GM18867 (cell line): ENCODE results near the gene FBXO9.
A peak's percentile ranks its signal among the peaks of the same experiment; 100 is the strongest.
"Not testable (repeated sequence)": the region's sequence is repeated elsewhere in the genome, so short reads cannot be mapped to it uniquely, and the experiment has no call there.

Experiments
- ATAC-seq: cut with Tn5 transposase; IDR thresholded peaks from one replicate; pipeline ENCODE4 v1.9.1; 2021; ENCODE audit warnings: mild to moderate bottlenecking, moderate library complexity; ENCODE audit not compliant: unreplicated experiment

Gene FBXO9

DNA sequence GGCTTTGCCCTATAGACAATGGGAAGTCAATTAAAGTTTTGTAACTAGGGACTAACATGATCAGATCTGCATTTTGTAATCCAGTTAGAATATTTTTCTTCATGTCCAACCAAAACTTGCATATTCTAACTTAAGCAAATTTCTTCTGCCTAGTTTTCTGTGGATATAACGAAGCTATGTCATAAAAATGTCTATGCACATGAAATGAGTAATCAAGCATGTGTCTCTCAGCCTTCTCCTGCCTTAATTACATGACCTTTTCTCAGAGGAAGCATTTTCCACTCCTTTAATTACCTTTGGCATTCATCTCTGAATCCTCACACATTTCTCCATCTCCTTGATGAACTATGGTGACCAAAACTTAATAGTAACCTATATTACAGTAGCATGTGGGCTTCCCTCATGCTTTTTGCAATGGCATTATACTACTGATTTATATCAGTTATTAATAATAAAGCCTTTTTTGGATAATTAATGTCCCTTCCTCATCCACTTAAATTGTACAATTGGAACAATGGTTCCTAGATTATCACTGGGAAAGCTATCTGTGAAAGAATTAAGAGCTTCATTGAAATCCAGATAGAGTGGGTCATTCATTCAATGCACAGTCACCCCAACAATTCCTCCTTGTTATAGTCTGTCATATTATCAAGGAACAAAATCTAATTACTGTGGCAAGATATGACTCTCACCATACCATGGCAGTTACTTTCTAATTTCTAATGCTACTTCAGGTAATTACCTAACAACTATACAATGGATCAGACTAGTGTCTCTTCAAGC, 19.1 kb upstream of the FBXO9 start:
- no peak for ATAC-seq

DNA sequence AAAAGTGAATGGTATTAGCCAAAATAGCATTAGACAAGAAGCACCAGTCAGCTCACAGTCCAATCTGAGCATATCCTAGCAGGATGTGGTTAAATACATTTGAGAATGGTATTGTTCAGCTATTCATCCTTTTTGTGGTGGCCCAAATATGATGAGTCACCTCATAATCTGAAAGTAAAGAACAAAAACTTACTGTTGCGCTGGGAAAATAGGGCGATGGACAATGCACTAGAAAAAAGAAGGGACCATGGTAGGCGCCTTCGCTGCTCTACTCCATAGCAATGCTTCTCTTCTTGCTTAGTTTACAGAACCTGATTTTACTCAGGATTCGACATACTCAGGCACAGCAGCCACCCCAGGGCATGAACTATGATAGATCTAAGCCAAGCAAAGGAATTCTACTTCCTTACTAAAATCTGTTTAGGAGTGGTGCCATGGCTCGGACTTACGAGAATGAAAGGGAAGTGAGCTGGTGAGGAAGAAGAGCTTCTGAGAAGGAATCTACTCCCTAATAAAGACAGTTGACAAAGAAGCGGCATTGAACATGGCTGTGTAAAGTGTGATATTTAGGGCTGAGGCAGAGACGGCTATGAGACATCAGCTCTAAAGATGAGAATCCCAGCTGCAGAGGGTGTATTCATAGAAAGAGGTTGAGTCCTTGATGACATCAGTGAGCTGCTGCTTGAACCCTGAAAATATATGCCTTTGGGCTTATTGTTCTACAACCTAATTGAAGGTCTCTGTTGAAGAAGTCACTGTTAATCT, 16.6 kb upstream of the FBXO9 start:
- peak; percentile 75 for ATAC-seq

DNA sequence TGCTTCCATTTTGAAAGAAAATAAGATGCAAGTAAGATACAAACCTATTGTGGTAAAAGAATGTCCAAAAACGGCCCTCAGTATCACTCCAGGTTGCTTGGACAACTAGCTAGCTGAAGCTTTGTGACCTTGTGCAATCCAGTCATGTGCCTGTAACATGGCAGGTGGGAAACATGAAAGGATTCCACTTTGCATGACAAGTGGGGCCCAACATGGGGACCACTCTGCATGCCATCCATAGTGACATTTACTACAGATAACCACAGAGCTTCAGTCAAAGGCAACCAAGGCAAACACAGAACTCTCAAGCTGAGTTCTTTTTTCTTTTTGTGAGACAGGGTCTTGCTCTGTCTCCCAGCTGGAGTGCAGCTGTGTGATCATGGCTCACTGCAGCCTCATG, 15.8 kb upstream of the FBXO9 start:
- ATAC-seq: no peak

DNA sequence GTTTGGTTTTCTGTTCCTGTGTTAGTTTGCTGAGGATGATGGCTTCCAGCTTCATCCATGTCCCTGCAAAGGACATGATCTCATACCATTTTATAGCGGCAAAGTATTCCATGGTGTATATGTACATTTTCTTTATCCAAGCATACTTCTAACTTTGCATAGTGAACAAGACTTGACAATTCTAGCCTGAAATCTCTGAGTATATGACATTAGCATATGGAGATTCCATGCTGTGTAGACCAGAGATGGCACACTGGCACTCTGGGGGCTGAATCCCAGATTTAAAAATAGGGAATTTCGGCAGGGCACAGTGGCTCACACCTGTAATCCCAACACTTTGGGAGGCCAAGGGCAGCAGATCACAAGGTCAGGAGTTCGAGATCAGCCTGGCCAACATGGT, 13.1 kb upstream of the FBXO9 start:
- ATAC-seq: not testable (repeated sequence)

DNA sequence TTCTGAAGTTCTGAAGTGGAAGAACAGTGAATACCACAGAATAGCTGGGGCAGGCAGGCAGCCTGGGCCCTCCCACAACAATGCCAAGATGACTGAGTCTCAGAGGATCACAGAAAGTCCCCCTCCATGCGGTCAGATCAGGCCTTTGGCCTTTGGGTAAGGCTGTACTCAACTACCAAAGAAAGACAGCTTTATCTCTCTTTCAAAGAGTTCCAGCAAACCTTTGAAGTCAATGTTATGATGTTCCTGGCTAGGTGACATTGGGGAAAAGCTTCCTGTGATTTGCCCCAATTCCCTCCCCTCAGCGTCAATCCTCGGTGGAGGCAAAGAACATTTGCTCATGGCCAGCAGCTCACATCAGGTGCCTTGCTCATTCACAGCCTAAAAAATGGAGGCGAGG, 10.7 kb upstream of the FBXO9 start:
- ATAC-seq: no peak

DNA sequence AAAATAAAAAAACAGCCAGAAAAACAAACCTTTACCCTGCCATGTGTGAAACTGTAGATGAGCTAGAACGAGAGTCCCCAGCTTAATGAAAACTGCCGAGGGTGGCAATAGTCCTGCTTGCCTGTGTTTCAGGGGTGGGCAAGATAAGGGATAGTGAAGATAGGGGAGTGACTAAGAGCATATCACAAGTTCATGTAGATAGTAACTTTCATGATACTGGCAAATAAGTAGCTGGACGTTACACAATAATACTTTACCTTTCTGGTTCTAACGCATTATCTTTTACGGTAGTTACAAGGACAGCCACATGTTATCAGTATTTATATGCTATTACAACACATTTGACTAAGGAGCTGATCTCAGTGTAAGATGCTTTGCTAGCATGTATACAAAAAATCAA, 9.3 kb upstream of the FBXO9 start:
- no peak for ATAC-seq

DNA sequence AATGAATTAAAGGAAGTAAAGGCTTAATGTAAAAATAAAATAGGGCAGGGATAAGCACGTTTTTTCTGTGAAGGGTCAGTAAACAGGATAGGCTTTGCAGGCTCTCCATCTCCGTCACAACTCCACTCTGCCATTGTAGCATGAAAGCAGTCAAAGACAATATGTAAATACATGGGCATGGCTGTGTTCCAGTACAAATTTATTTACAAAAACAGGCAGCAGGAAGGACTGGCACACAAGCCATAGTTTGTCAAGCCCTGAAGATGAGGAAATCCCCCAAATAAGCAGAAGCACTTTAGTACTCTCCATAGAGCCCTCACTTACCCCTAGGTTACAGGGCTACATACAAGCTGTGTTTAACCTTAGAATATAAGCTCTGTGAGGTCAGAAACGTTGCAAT, 8.9 kb upstream of the FBXO9 start:
- no peak for ATAC-seq

DNA sequence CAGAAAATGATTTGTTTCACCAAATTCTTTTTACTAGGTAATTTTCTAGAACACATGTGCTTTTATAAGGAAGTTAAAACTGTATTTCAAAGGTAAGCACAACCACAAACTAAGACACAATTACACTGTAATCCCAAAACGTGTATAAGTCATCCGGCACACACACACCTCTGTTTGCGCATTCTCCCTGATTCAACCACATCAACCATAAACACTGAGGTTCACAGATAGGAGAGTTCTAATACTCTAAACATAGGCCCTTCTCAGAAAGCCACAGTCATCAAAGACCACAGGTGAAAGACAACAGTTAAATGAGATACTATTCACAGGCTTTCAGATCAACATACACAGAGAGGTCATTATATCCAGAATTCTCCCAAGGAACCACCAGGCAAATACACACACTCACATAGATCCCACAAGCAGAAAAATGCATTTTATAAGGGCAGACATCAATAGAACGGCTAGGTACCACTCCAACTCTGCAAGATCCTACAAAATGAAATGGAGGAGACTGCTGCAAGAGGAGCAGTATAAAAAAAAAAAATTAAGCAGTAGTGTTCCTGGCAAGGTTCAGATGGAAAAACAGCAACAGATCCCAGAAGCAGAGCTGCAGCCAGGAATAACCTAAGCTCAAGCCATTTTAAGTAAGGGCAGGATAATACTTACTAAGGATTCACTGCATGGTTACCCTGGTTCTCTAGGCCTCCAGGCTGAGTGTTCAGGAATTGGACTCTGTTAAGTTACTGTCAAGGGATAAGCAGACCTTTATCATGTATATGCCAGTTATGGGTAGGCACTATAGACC, 6.6 kb upstream of the FBXO9 start:
- no peak for ATAC-seq

DNA sequence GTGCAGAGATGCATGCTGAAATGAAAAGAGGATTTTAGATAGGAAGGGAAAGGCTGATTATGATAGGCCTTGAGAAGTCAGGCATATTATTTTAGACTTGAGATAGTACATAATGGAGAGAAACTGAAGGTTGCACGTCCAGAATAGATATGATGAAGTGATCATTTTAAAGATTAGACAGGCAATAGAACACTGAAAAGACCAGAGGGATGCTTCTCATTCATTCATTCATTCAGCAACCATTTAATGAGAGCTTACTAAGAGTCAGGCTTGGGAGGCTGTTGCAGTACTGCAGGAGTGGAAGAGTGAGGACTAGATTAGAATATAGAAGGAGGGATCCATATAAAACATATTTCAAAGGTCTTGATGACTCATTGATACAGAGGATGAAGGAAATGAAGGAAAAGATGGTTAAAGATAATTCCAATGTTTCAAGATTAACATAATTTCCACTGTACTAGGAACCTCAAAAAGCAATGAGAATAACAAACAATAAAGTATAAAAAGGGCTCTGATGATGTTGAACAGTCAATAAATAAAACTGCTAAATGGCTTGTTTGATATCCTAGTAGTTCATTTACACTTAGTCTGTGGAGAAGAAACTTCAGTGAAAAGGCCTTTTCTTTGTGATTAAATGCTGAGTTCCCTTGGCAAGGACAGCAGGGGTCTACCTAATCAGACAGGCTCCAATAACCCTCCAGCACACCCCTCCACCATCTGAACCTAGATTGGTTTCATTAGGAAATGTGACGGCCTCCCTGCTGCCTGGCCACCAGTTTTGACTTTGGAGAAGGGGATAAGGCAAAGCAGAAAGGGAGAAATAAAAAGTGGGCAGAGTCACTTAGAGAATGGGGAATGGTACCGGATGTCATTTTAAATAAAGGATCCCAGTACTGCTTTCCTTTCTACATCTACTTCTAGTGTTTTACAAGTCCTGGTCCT, 5.3 kb upstream of the FBXO9 start:
- ATAC-seq: no peak

DNA sequence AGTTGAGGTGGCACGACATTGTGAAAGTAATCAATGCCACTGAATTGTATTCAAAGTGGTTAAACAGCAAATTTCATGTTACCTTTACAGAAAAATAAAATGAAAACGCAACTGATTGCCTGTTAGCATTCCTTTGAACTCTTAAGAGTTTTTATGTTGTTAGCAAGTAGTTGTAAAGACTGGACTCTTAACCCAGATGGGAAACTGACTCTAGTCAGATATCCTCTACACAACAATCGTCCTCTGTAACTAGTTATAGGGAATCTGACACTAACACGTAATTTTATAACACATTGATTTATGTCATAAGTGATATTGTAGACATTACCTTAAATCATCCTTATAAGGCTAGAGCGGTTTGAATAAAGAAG, 3.0 kb upstream of the FBXO9 start:
- ATAC-seq: no peak

DNA sequence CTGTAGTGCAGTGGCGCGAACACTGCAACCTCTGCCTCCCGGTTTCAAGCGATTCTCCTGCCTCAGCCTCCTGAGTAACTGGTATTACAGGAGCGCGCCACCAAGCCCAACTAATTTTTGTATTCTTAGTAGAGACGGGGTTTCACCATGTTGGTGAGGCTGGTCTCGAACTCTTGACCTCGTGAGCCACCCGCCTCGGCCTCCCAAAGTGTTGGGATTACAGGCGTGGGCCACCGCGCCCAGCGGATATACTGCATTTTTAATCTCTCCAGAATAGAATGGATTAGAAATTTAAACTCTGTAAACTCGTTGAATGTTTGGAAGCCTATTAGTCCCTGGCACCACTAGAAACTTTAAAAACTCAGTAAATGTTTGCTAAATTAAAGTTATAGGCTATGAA, 949 bp upstream of the FBXO9 start:
- ATAC-seq: not testable (repeated sequence)

DNA sequence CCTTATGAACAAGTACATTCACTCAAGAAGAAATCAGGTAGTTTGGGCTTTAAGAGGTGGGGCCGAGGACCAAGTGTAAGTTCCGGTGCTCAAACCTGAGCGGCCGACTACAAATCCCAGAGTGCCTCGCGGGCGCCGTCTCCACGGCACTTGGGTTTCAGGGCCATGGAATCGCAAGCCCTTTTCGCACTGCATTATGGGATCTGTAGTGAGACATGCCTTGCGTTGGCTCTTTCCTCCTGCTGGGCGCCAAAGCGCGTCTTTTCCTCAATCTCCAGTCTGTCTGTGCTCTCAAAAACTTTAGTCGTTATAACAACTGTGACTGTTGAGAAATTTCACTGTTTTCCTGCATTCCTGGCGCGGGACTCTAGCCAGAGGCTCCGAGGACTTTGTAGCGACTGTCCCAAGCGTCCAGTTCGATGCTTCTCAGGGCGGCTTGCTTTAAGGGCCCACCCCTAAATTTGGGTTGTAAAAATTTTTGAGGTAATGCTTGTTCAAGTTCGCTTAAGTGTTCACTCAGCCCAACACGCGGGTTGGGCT, 408 bp upstream of the FBXO9 start:
- ATAC-seq: peak; percentile 83

DNA sequence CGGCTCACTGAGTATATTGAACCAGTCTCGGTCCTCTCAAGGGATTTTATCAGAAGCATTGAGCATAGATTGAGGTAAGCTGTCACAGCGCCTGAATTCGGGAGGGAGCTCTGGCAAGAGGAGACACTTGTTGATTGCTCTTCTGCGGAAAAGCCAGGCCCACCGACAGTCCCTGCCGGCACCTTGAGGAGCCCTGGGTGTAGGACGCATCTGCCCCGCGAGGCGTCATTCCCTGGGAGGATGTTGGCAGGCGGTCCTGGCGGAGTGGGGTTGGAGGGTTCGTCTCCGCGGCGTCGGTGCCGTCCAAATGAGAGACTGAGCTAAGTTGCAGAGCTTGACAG, 843 bp downstream of the FBXO9 start:
- ATAC-seq: no peak

DNA sequence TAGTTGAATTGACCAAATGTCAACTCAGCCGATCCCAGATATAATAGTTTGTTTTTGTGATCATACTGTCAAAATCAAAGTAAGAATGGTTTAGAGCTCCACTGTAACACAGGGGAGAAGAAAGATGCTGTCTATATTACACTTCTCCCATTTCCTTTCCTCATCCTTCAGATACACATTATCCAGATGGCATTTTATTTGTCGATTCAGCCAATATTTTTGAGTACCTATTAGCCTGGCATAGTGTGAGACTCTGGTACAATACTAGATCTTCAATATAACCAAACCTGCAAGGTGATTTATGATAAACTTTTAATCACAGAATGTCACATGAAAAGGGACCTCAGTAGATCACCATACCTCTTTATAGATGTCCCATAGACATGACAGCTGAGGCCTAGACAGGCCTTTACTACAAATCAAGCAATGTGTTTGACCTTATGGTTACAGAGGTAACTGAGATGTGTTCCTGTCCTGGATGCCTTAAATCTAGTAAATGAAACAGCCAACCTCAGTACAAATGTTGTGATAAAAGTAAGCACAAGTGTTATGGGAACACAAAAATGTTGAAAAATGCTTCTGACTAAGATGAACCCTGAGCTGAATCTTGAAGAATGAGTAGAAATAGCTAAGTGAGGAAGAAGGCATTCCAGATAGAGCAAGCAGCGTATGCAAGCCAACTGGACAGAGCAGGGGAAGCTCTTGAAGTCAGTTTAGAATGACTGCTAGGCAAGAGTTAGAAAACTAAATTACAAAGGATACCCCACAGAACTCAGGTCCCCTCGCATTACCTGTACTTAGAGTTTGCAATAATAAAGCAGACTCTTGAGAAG, 1.9 kb downstream of the FBXO9 start:
- ATAC-seq: no peak

DNA sequence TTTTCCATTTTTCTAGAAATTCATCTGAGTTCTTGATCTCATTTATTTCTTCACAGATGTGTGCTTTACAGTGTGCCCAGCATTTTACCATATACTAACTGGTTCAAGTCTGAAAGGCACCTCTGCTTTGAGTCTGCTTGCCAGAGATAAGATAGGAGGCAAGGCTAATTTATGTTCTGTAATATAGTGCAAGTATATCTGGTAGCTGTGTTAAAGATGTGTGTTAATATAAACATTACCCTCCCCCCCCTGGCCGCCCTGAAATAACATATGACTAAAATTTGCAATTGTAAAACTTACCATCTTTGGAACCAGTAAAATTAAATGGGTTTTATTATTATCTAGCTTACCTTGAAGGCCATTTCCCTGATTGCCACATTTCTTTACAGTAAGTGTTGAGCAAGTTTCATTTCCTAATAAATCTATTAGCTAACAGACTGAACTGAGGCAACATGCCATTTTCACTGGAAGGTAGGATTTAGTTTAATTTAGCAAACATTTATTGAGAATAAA, 2.7 kb downstream of the FBXO9 start:
- no peak for ATAC-seq

DNA sequence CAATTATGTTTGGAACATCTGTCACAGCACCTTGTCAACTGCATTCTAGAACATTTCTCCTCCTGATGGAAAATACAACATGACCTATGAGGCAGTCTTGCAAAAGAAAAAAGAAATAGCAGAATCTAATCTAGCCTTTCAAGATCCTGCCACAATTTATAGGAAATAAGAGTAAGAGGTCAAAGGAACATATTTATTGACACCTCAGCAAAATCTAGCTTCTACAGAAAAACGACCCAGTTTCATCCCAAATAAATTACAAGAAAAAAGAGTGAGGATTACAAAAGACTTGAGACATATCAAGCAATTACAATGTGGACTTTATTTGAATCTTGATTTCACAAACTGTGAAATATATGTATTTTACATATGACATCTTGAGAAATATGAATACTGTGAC, 4.2 kb downstream of the FBXO9 start:
- no peak for ATAC-seq

DNA sequence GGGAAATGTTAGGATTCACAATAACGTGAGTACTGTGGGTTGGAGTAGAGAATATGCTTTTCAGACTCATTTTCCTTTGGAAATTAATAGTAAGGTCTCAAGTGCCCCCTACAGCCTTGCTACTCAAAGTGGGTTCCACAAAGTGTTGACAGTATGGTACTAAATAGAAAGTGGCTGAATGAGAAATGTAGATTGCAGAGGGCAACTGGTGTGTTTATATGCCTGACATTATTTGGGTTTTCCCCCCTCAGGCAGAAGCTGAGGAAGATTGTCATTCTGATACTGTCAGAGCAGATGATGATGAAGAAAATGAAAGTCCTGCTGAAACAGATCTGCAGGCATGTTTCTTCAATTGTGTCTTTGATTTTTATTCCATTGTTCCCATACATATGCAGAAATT, 5.6 kb downstream of the FBXO9 start:
- ATAC-seq: peak; percentile 63

DNA sequence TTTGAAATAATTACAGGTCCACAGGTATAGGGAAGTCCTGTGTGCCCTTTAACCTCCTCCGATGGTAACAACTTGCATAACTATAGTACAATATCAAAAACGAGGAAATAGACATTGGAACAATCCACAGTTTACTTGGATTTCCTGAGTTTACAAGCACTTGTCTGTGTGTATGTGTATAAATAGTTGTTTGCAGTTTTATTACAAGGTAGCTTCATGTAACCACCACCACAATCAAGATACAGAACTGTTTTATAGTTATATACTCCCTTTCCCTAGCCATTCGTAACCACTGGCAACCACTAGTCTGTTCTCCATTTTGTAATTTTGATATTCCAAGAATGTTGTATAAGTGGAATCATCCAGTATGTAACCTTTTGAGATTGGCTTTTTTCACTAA, 9.1 kb downstream of the FBXO9 start:
- ATAC-seq: no peak

DNA sequence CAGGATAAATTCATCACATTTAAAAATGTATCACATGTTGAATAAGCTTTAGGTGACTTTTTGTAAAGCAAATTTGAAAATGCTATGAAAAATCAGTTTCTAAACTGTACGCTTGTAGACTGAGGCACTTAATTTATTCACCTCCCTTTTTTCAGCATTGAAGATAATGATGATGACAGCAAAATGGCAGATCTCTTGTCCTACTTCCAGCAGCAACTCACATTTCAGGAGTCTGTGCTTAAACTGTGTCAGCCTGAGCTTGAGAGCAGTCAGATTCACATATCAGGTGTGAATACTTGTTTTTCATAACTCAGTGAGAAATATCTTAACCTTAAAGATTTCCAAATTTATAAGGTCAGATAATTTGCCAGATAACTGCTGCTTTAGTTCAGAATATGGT, 15.6 kb downstream of the FBXO9 start:
- ATAC-seq: no peak
